Activated naive CD4-positive, alpha-beta T cell treated with anti-CD3 and anti-CD28 coated beads, Interleukin-2, amount 50 U/mL, for 16 hours (primary cell): ENCODE data around the gene MAGEC1.
"Not testable (repeated sequence)": the region's sequence is repeated elsewhere in the genome, so short reads cannot be mapped to it uniquely, and the experiment has no call there.

Source experiments
- DNase-seq: peaks from one replicate; pipeline ENCODE4 v3.0.0-alpha.2; 2020

Gene MAGEC1, protein sequence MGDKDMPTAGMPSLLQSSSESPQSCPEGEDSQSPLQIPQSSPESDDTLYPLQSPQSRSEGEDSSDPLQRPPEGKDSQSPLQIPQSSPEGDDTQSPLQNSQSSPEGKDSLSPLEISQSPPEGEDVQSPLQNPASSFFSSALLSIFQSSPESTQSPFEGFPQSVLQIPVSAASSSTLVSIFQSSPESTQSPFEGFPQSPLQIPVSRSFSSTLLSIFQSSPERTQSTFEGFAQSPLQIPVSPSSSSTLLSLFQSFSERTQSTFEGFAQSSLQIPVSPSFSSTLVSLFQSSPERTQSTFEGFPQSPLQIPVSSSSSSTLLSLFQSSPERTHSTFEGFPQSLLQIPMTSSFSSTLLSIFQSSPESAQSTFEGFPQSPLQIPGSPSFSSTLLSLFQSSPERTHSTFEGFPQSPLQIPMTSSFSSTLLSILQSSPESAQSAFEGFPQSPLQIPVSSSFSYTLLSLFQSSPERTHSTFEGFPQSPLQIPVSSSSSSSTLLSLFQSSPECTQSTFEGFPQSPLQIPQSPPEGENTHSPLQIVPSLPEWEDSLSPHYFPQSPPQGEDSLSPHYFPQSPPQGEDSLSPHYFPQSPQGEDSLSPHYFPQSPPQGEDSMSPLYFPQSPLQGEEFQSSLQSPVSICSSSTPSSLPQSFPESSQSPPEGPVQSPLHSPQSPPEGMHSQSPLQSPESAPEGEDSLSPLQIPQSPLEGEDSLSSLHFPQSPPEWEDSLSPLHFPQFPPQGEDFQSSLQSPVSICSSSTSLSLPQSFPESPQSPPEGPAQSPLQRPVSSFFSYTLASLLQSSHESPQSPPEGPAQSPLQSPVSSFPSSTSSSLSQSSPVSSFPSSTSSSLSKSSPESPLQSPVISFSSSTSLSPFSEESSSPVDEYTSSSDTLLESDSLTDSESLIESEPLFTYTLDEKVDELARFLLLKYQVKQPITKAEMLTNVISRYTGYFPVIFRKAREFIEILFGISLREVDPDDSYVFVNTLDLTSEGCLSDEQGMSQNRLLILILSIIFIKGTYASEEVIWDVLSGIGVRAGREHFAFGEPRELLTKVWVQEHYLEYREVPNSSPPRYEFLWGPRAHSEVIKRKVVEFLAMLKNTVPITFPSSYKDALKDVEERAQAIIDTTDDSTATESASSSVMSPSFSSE

GRCh38 chrX:141903400-141904155 lies at the start of gene MAGEC1:
Gene MAGEC1, plus strand, starts transcription at chrX:141903894. Its CDS starts 1,179 bp downstream, at chrX:141905073.
- no peak for DNase-seq

DNA sequence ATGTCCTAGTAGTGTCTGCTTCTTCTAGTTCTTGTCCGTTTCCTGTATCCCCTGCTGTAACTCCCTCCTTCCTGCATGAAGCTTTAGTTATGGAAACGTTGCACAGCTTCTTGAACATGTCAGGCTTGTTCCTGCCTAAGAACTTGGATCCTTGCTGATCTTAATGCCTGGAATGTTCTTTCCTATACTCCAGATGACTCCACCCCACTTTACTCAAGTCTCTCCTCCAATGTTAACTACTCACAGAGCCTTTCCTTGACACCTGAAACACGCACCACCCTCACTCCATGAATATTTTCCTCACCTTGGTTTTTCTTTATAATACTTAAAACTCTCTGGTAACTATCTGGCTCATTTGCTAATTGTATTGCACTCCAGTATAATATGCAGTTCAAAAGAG lies 46.2 kb upstream of the MAGEC1 start:
- DNase-seq, result no peak

- no peak for DNase-seq
These were observed 24.1 kb upstream of the MAGEC1 start for GRCh38 chrX:141879616-141880015.

- DNase-seq, result not testable (repeated sequence)
These were observed 14.9 kb upstream of the MAGEC1 start for GRCh38 chrX:141888811-141889210.

- no peak for DNase-seq
These were observed 9.0 kb upstream of the MAGEC1 start for GRCh38 chrX:141894733-141895132.

DNA sequence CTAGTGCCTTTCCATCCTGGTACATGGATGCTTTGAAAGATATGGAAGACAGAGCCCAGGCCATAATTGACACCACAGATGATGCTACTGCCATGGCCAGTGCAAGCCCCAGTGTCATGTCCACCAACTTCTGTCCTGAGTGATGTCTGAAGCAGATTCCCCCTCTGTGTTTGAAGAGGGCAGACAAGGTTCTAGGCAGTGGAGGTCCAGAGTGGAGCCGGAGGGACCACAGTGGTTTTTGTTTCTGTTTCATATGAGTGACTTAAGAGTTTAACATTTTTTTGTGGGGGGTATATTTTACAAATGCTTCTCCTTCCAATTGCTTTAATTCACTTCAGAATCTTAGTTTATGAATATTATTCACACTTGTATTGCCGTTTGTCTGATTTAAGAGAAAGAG lies 6.0 kb upstream of the MAGEC1 start:
- no peak for DNase-seq

GRCh38 chrX:141902366-141902765 lies 1.3 kb upstream of the MAGEC1 start:
- DNase-seq, result no peak

DNA sequence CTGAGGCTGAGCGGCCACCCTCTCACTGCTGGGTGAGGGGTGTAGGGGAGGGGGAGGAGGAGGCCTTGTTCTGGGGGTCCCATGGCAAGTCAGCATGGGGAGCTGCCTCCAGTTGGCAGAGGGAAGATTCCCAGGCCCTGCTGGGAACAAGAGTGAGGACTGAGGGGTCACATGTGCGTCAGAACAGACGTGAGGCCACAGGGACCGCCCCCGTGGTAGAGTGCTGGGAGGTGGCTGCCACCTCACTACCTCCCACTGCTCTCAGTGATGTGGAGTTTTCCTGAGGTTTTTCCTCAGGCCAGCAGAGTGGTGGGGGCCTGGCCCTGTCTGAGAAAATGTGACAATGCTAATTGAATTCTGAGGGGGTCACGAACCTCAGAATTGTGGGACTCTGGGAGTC lies 568 bp downstream of the MAGEC1 start:
- no peak for DNase-seq

DNA sequence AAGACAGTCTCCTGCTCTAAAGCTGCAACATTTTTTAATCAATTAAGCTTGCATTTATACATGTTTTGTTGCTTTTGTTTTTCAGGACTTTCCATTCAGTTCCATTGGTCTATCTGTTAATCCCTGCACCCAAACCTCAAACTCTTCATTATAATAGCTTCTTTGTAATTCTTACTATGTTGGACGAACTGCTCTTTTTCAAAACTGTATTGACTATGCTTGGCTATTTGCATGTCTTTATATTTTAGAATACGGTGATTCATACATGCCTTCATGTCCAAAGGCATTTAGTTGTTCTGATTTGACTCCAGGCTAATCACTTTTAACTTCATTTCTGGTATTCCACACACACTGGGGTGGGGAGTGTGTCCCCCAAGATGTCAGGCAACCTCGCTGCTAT lies 14.1 kb downstream of the MAGEC1 start:
- DNase-seq, result no peak

DNA sequence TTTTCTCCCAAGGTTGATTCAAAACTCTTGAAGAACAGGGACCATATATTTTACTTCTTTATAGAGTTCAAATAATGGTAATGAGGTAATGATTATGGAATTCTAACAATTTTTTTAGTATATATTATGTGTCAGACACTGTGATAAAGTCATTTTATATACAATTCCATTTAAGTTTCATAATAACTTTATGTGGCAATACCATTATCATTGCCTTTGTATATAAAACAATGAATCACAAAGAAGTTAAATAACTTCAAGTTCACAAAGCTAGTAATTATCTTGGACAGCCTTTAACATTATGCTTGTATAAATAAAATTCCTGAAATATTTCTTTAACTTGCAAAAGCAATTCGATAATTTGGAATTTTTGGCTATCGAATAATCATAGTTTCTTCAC lies 20.6 kb downstream of the MAGEC1 start:
- no peak for DNase-seq

GRCh38 chrX:141928432-141928831 lies 24.7 kb downstream of the MAGEC1 start:
- no peak for DNase-seq

GRCh38 chrX:141934059-141934641 lies 30.5 kb downstream of the MAGEC1 start:
- no peak for DNase-seq

DNA sequence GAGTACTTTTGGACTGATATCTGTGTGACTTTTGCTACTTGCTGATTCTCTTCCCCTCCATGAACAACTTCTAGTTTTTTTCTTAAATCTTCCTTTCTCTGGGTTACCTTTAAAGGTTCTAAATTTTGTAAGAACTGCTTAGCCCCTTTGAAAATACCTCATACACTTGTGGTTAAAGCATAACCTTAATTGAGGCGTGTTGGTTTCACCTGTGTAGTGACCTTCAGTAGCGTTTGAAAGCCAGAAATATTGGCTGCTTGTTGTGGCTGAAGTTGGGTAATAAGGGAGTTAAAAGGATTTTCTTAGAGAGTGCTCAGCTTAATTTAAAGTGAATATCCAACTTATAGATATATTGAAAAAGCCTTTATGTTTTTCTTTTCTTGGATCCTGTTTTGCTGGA lies 32.0 kb downstream of the MAGEC1 start:
- no peak for DNase-seq

GRCh38 chrX:141936080-141936479 lies 32.4 kb downstream of the MAGEC1 start:
- no peak for DNase-seq

DNA sequence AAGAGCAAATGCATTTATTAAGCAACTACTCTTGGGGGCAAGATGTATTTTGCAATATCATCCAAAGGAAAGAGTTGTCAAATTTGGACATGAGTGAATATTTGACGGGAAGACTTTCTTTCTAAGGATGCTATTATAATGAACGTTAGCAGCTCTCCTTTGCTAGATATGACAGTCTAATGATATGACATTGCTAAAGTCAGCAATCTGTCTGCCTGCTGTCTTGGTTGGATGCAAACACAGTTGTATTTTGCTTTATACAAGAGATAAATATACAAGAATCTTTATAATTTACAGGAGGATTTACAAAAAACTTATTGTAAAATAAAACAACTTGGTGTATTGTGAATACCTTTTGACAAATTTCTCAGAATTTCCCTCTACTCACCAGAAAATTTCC lies 37.5 kb downstream of the MAGEC1 start:
- no peak for DNase-seq

GRCh38 chrX:141945426-141945825 lies 41.7 kb downstream of the MAGEC1 start:
- DNase-seq, result no peak

- no peak for DNase-seq
These were observed 43.7 kb downstream of the MAGEC1 start for GRCh38 chrX:141947350-141947749.

DNA sequence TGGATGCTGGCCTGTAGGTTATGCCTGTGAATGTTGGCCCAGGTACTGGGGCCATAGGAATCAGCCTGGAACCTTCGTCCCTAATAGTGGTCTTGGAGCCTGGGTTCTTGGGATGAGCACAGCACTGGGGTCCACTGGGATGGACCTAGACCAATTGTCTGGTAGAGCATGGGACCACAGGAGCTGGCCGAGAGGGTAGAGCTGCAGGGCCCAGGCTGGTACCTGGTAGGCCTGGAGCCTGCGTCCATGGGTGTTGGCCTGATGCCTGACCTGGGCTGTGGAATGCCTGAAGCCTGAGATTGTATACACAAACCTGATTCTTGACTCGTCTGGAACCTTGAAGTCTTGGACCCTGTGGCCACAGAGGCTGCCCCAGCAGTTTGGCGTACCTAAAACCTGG lies 48.9 kb downstream of the MAGEC1 start:
- DNase-seq, result no peak

GRCh38 chrX:141958675-141959074 lies 55.0 kb downstream of the MAGEC1 start:
- no peak for DNase-seq
